ENCODE results near the gene OR5AU1.

The OR5AU1 gene

DNA sequence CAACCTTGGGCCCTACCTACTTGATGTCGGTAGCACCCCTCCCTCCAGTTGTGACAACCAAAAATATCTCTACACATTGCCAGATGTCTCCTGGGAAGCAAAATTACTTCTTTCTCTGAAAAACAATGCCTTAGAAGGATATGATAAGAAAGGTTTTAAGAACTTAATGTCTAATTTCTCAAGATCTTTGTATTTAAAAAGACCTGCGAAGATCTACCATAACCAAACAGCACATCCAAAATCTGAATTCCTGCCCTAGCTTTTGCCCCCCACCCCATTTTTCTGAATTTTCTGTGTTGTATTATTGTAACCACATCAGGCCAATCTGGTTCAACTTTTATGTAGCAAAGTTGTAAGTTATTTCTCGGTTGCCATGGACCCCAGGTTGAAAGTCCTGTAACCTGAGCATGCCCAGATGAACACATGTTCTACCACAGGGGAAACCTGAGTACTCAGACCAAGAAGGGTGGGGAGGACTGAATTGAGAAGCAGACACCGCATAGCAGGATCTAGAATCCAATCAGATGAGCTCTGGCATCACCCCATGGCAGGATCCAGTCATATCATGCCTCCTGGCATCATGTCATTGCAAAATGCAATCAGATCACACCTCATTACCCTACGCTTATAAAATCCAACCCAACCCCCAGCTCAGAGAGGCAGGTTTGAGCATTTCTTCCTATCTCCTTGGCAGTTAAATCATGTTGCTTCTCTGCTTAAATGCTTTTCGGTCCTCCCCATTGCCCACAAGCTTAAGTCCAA, 46.3 kb downstream of the OR5AU1 start:
- no peaks in the 10 kb centered on the region for H3K36me3 ChIP-seq (ENCODE audit: insufficient read depth, low read length)
- peaks cover 17% of the 10 kb centered on the region for H3K4me1 ChIP-seq (ENCODE audit: insufficient read depth, low read length)
- H3K27me3 ChIP-seq (ENCODE audit: insufficient read depth, low read length), result no peaks in the 10 kb centered on the region
- H2AFZ ChIP-seq (ENCODE audit: low read depth, low read length), result no peak overlapping the region
- no peak overlapping the region for H3K4me3 ChIP-seq (ENCODE audit: low read length)
- H3K9me3 ChIP-seq (ENCODE audit: low read length), result no peaks in the 10 kb centered on the region

DNA sequence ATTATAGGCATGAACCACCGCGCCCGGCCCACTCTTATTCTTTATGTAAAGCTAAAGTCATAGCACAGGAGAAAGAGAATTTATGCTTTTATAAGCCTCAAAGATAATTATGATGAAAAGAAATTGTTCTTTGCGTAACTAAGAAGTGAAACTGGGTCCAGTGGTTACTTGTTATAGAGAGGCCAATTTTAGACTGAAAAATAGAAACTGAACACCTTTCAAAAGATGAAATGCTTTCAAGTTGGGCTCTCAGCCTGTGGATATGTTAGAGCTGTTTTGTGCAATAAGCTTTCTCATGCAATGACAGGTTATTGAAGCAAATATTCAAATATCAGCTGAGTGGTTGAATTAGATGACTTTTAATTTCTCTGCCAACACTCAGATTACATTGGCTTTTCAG, 47.1 kb downstream of the OR5AU1 start:
- H3K27me3 ChIP-seq (ENCODE audit: insufficient read depth, low read length), result no peaks in the 10 kb centered on the region
- H3K9me3 ChIP-seq (ENCODE audit: low read length), result no peaks in the 10 kb centered on the region
- peaks cover 18% of the 10 kb centered on the region for H3K4me1 ChIP-seq (ENCODE audit: insufficient read depth, low read length)
- H3K4me3 ChIP-seq (ENCODE audit: low read length), result no peak overlapping the region
- H3K36me3 ChIP-seq (ENCODE audit: insufficient read depth, low read length), result no peaks in the 10 kb centered on the region
- H2AFZ ChIP-seq (ENCODE audit: low read depth, low read length), result no peak overlapping the region

DNA sequence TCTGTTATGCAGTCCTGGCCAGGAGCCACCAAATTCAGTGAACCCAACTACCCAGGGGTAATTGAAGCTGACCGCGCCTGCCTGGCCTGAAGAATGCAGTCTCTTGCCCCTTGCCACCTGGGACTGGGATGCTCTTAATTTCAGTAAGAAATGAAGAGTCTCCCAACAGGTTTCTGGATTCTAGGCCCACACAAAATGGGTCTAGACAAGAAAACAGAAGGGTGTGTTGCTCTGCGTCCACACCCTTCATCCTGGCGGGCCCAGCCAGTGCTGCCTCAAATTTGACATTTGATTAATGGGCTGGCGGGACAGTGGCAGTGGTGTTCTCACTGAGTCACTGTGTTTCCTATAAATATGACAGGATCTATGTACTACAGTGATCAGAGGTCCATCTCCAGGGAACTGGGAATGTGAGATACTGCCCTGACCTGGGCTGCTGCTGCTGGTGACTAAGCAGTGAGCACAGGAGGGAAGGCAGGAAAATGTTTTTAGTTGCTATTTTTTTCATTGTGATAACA, 48.5 kb downstream of the OR5AU1 start:
- Histone ChIP-seq H3K27me3 (ENCODE audit: insufficient read depth, low read length) (no peaks in the 10 kb centered on the region), H3K4me3 (ENCODE audit: low read length) (no peak overlapping the region), H3K36me3 (ENCODE audit: insufficient read depth, low read length) (no peaks in the 10 kb centered on the region), H3K4me1 (ENCODE audit: insufficient read depth, low read length) (peaks cover 28% of the 10 kb centered on the region), H3K9me3 (ENCODE audit: low read length) (no peaks in the 10 kb centered on the region), H2AFZ (ENCODE audit: low read depth, low read length) (peak overlapping the region; percentile 76)

DNA sequence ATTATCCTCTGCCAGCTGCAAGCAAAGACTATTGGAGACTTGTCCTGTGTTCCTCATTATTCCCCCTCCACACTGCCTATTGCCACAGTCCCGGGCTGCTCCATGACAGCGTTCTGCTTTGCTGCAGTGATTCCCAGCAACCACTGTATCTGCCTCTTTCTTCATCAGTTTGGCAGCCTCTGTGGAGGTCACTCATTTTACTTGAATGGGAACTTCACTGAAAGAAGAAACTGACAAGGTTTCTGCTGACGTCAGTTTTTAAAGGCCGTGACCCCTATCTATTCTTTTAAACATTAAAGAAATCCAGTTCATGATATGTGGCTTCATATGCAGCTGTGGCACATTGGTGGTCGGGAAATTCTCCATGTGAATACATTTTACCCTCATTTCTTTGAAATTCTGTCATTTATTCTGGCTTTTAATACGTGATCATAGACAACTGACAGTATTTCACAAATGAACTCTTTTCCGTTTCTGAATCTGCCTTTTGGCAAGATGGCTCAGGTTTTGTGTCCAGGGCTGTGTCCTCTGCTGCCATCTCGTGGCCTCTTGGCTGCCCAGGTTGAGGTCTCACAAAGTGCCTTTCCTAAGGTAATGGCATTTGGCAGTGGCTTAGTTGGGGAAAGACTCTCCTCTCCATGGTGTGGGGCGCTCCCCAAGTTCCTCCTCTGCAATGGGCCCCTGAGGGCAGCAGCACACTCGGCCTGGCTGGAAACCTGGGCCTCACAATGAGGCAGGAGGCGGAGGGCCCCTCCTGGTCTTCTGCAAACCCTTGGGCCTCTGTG, 49.2 kb downstream of the OR5AU1 start:
- no peaks in the 10 kb centered on the region for H3K27me3 ChIP-seq (ENCODE audit: insufficient read depth, low read length)
- H3K36me3 ChIP-seq (ENCODE audit: insufficient read depth, low read length), result no peaks in the 10 kb centered on the region
- H2AFZ ChIP-seq (ENCODE audit: low read depth, low read length), result peak overlapping the region; percentile 76
- H3K4me3 ChIP-seq (ENCODE audit: low read length), result peak overlapping the region; percentile 42
- peaks cover 29% of the 10 kb centered on the region for H3K4me1 ChIP-seq (ENCODE audit: insufficient read depth, low read length)
- no peaks in the 10 kb centered on the region for H3K9me3 ChIP-seq (ENCODE audit: low read length)

DNA sequence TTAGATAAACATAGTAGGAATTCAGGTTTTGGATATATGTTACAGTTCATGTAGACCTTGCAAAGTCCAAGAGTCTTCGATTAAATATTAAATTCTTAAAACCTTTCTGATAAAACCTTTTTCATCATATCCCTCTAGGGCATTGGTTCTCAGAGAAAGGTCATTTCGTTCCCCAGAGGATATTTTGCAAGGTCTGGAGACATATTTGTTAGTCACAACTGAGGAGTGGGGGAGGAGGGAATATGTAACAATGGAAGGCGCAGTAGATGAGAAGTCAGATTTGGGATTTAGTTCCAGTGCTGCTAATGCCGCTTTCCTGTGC, 49.7 kb downstream of the OR5AU1 start:
- Histone ChIP-seq H3K4me1 (ENCODE audit: insufficient read depth, low read length) (peaks cover 29% of the 10 kb centered on the region), H3K4me3 (ENCODE audit: low read length) (peak overlapping the region; percentile 42)

DNA sequence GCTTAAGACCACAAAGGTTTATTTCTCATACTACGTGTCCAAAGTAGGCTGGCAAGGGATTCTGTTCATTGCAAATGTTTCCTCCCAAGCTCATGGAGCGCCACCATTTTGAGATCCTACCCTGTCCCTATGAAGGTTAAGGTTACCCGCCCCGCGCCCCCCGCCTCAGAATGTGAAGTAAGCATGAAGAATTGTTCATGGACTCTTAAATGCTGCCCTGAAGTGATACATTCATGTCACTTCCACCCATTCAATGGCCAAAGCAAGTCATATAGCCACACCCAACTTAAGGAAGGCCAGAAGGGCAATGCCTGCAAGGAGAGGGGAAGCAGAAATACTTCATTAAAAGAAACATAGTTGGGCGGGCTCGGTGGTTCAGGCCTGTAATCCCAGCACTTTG, 50.8 kb downstream of the OR5AU1 start:
- H3K4me1 ChIP-seq (ENCODE audit: insufficient read depth, low read length), result peaks cover 29% of the 10 kb centered on the region
- peak overlapping the region; percentile 76 for H3K4me3 ChIP-seq (ENCODE audit: low read length)
- H3K36me3 ChIP-seq (ENCODE audit: insufficient read depth, low read length), result no peaks in the 10 kb centered on the region
- no peaks in the 10 kb centered on the region for H3K9me3 ChIP-seq (ENCODE audit: low read length)
- no peaks in the 10 kb centered on the region for H3K27me3 ChIP-seq (ENCODE audit: insufficient read depth, low read length)
- no peak overlapping the region for H2AFZ ChIP-seq (ENCODE audit: low read depth, low read length)

More for the DNA sequence above, 49.7 kb downstream of the OR5AU1 start:
- no peaks in the 10 kb centered on the region for H3K9me3 ChIP-seq (ENCODE audit: low read length)
- H3K27me3 ChIP-seq (ENCODE audit: insufficient read depth, low read length), result no peaks in the 10 kb centered on the region
- H3K36me3 ChIP-seq (ENCODE audit: insufficient read depth, low read length), result no peaks in the 10 kb centered on the region
- peak overlapping the region; percentile 76 for H2AFZ ChIP-seq (ENCODE audit: low read depth, low read length)
